CD4-positive, alpha-beta T cell (primary cell): ENCODE measurements around the gene FOXC1. TPM values are rescaled to one million over a fixed set of nuclear protein-coding genes. Genes with fewer than 3 reads are reported as not detected.

Experiments
- ATAC-seq: fragments of 200-7000 bp; cut with Tn5 transposase; one replicate; pipeline ENCODE4 v1.10.0; 2022; ENCODE audit warnings: mild to moderate bottlenecking; ENCODE audit not compliant: poor library complexity
- CTCF ChIA-PET: fragments of 350-600 bp; sonication (Branson Sonifier 250); formaldehyde crosslinking; loops from one replicate; lab custom pipeline; 2021; ENCODE audit warnings: antibody characterized with exemption, inconsistent platforms; lab: Charles Lee
- POLR2A ChIA-PET: fragments of 350-600 bp; sonication (Branson Sonifier 250); formaldehyde crosslinking; loops from one replicate; lab custom pipeline; 2021; ENCODE audit warnings: antibody characterized with exemption, inconsistent platforms; lab: Charles Lee
- DNase-seq, 14 experiments: peaks; one replicate each; pipeline ENCODE4 v3.0.0-alpha.2; 2013 to 2020; ENCODE audit warnings: mixed read lengths in 2 of 14
- H3K27ac ChIP-seq, 2 donors: one replicate each; pipeline versions ENCODE4 v1.5.1 to v1.7.0; 2013; ENCODE audit warnings: low read length in 2 of 2, low read depth in 1 of 2, mild to moderate bottlenecking in 1 of 2
- H3K27me3 ChIP-seq, 2 experiments: 1 replicate in 1 of 2; 2 replicates in 1 of 2; pipeline versions ENCODE4 v1.6.1 to v1.7.0; 2013; ENCODE audit warnings: low read length in 2 of 2, control low read depth in 1 of 2, mild to moderate bottlenecking in 1 of 2, moderate library complexity in 1 of 2; ENCODE audit not compliant: insufficient read depth in 2 of 2, control insufficient read depth in 1 of 2
- H3K36me3 ChIP-seq: one replicate; pipeline ENCODE4 v1.6.1; 2013; ENCODE audit warnings: low read length, control low read depth; ENCODE audit not compliant: insufficient read depth
- H3K4me1 ChIP-seq: one replicate; pipeline ENCODE4 v1.6.1; 2013; ENCODE audit warnings: low read length, control low read depth; ENCODE audit not compliant: insufficient read depth
- H3K4me3 ChIP-seq: one replicate; pipeline ENCODE4 v1.5.1; 2013; ENCODE audit warnings: mild to moderate bottlenecking, low read length, moderate library complexity
- H3K9me3 ChIP-seq, 2 experiments: 1 replicate in 1 of 2; 2 replicates in 1 of 2; pipeline versions ENCODE4 v1.6.1 to v1.7.0; 2013; ENCODE audit warnings: low read length in 2 of 2, mild to moderate bottlenecking in 2 of 2, control low read depth in 1 of 2, moderate library complexity in 1 of 2; ENCODE audit not compliant: control insufficient read depth in 1 of 2, insufficient read depth in 1 of 2
- H3K27ac Mint-ChIP-seq: one replicate; pipeline ENCODE4 v1.8.0; 2020; ENCODE audit warnings: mixed read lengths
- H3K27me3 Mint-ChIP-seq: one replicate; pipeline ENCODE4 v1.8.0; 2021; ENCODE audit warnings: mixed read lengths
- H3K36me3 Mint-ChIP-seq: one replicate; pipeline ENCODE4 v1.8.0; 2021; ENCODE audit warnings: low read depth, mixed read lengths
- H3K4me1 Mint-ChIP-seq: one replicate; pipeline ENCODE4 v1.8.0; 2021; ENCODE audit warnings: low read depth, mixed read lengths
- H3K4me3 Mint-ChIP-seq: one replicate; pipeline ENCODE4 v1.8.0; 2020; ENCODE audit warnings: mild to moderate bottlenecking, mixed read lengths
- H3K9me3 Mint-ChIP-seq: one replicate; pipeline ENCODE4 v1.8.0; 2020; ENCODE audit warnings: mixed read lengths
- CTCF ChIP-seq: fragments of 200-600 bp; IDR thresholded peaks from one replicate; pipeline ENCODE4 v1.8.0; 2022; ENCODE audit warnings: antibody characterized with exemption, mild to moderate bottlenecking
- intact Hi-C, 2 experiments: fragments of 100-400 bp; cut with DNase I in 1 of 2; cut with micrococcal nuclease in 1 of 2; formaldehyde crosslinking; loops; one replicate each; pipeline versions ENCODE4 v1.15.1 to v1.9.0; 2023 to 2025; cut with DNase I, micrococcal nuclease
- total RNA-seq, 174 experiments: library from RNA in 2 of 174; stranded (reverse) in 2 of 174; gene quantifications; one replicate each; pipeline ENCODE4 v1.2.3 and lab custom pipeline; 2021 to 2026

Gene FOXC1
- total RNA-seq, 2 experiments from 2014 or later, result not detected

DNA sequence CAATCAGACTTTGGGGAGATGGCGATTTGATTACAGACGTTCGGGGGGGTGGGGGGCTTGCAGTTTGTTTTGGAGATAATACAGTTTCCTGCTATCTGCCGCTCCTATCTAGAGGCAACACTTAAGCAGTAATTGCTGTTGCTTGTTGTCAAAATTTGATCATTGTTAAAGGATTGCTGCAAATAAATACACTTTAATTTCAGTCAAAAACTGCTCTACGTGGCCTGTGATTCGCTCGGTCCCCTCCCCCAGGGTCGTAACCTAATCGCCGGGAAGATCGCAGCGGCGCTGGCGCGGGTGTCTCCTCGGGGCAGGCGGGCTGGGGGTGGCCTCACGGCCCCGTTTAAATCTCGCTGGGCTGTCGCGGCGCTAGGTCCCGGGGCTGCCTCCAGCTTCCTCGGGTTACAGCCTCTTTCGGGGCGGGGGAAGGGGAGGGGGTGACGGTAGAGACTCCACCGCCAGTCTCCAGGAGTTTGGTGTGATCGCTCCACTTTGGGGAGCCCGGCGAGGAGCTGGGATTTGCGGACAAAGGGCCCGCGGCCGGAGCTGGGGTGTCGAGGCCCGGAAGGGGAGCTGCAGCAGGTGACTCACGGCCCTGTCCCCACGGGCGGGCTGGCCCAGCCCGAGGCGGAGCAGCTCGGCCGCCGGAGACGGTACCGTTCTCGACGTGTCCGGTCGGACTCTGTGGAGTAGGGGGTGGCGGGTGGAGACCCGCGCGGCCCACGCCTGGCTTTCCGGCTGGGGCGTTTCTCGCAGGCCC lies 4.2 kb downstream of the FOXC1 start:
- Mint-ChIP-seq H3K27ac (no peak overlapping the region), H3K27me3 (peaks cover 68% of the 10 kb centered on the region), H3K4me1 (peaks cover 26% of the 10 kb centered on the region), H3K9me3 (no peaks in the 10 kb centered on the region), H3K36me3 (peaks cover 6% of the 10 kb centered on the region), H3K4me3 (peak overlapping the region; percentile 56)
- DNase-seq, result peak in 1 of 14 experiments; percentile 36
- TF ChIP-seq CTCF, result no peak
- H3K36me3 ChIP-seq, result no peaks in the 10 kb centered on the region
- ATAC-seq, result no peak
- peaks cover 32% of the 10 kb centered on the region for H3K4me1 ChIP-seq
- POLR2A ChIA-PET, result interaction anchor here (0.7 kb wide), 1 partner anchor 12 kb away, joined by 3 read pairs; no protein-coding TSS in a partner anchor
- no peak overlapping the region for H3K27ac ChIP-seq
- CTCF ChIA-PET, result no interaction called here
- peaks cover 63 to 80% of the 10 kb centered on the region in 2 experiments for H3K27me3 ChIP-seq
- peaks cover 0 to 25% of the 10 kb centered on the region in 2 experiments for H3K9me3 ChIP-seq
- H3K4me3 ChIP-seq, result no peak overlapping the region
- intact Hi-C loops, result no loop called here

DNA sequence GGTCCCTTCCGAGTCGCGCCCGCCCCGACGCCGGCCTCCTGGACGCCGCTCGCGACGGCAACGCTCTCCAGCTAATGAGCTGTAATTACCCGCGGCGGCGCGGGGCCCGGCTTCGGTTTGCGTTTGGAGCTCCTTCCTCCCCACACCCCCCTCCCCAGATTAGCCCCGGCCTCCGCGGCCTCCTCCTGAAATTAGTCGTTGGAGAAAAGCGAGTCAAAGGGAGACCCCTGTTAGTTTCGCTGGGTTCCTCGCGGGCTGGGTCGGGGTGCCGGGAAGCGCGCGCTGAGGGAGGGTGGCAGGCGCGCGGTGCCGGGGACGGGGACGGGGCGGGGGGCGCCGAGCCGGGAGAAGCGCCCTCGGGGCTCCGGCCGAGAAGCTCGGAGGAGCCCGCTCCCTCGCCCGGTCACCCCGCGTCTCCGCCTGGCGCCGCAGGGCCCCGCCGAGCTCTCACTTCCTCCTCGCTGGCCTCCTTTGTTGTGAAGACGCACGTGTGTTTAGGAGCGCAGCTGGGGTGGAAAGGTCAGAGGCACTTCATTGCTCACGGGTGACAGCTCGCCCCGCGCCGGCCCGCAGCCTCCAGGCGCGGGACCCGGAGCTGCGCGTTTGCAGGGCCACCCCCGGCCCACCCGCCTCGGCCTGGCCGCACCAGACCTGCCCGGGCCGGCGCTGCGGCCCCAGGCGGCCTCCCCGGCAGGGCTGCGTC lies 4.9 kb downstream of the FOXC1 start:
- ChIA-PET CTCF (no interaction called here), POLR2A (interaction anchor here (0.7 kb wide), 1 partner anchor 12 kb away, joined by 3 read pairs; no protein-coding TSS in a partner anchor)
- H3K4me1 ChIP-seq, result peaks cover 29% of the 10 kb centered on the region
- ATAC-seq (no peak), DNase-seq (peak in 2 of 14 experiments; percentile 47 to 54)
- peaks cover 25% of the 10 kb centered on the region for H3K4me1 Mint-ChIP-seq
- H3K27me3 Mint-ChIP-seq, result peaks cover 63% of the 10 kb centered on the region
- H3K4me3 Mint-ChIP-seq, result no peak overlapping the region
- no peak for TF ChIP-seq CTCF
- H3K4me3 ChIP-seq, result no peak overlapping the region
- no peak overlapping the region for H3K27ac ChIP-seq
- intact Hi-C loops, result no loop called here
- no peaks in the 10 kb centered on the region for H3K36me3 ChIP-seq
- peaks cover 0 to 27% of the 10 kb centered on the region in 2 experiments for H3K9me3 ChIP-seq
- H3K27me3 ChIP-seq, result peaks cover 64 to 78% of the 10 kb centered on the region in 2 experiments
- H3K27ac Mint-ChIP-seq, result no peak overlapping the region
- peaks cover 6% of the 10 kb centered on the region for H3K36me3 Mint-ChIP-seq
- no peaks in the 10 kb centered on the region for H3K9me3 Mint-ChIP-seq

DNA sequence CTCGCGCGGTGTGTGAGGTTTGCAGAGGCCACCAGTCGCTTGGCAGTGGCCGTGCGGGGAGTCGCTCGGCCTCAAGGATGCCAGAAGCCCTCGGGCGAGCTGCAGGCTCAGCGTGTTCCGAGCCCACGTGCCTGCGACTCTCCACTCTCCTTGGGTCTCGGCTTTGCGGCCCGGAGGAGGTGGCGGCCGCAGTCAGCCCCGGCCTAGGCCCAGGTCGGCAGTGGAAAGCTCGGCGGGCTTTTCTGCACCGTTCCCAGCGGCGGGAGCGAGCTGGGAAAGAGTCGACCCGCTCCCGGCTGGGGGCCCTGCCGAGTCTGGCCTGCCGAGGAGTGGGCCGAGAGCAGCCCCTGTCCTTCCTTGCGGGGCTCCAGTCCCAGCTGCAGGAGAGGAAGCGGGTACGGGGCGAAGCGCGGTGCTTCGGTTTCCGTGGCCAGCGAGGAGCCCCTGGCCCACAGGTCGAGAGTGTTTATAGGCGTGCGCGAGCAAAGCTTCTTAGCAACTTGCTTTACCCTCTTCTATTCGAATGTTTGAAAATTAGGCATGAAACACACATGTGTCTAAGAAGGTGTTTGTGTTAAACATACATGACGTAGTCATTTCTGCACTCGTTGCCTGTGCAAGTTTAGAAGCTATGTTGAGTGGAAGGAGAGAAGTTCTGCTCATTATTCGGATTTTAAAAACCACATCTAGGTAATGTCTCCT lies 5.6 kb downstream of the FOXC1 start:
- peaks cover 67 to 85% of the 10 kb centered on the region in 2 experiments for H3K27me3 ChIP-seq
- no peaks in the 10 kb centered on the region for H3K36me3 ChIP-seq
- H3K27ac Mint-ChIP-seq, result no peak overlapping the region

More for the DNA sequence above, 5.6 kb downstream of the FOXC1 start:
- peaks cover 35% of the 10 kb centered on the region for H3K4me1 ChIP-seq
- DNase-seq (no peak), ATAC-seq (no peak)
- peaks cover 0 to 31% of the 10 kb centered on the region in 2 experiments for H3K9me3 ChIP-seq
- H3K9me3 Mint-ChIP-seq, result no peaks in the 10 kb centered on the region
- peaks cover 6% of the 10 kb centered on the region for H3K36me3 Mint-ChIP-seq
- intact Hi-C loops, result no loop called here
- H3K4me3 Mint-ChIP-seq, result no peak overlapping the region
- ChIA-PET CTCF (no interaction called here), POLR2A (interaction anchor here (0.9 kb wide), 1 partner anchor 10 kb away, joined by 3 read pairs; no protein-coding TSS in a partner anchor)
- peaks cover 25% of the 10 kb centered on the region for H3K4me1 Mint-ChIP-seq
- peaks cover 63% of the 10 kb centered on the region for H3K27me3 Mint-ChIP-seq
- no peak overlapping the region for H3K4me3 ChIP-seq
- no peak for TF ChIP-seq CTCF
- no peak overlapping the region for H3K27ac ChIP-seq
